ENCODE results near the gene DTL.

DNA sequence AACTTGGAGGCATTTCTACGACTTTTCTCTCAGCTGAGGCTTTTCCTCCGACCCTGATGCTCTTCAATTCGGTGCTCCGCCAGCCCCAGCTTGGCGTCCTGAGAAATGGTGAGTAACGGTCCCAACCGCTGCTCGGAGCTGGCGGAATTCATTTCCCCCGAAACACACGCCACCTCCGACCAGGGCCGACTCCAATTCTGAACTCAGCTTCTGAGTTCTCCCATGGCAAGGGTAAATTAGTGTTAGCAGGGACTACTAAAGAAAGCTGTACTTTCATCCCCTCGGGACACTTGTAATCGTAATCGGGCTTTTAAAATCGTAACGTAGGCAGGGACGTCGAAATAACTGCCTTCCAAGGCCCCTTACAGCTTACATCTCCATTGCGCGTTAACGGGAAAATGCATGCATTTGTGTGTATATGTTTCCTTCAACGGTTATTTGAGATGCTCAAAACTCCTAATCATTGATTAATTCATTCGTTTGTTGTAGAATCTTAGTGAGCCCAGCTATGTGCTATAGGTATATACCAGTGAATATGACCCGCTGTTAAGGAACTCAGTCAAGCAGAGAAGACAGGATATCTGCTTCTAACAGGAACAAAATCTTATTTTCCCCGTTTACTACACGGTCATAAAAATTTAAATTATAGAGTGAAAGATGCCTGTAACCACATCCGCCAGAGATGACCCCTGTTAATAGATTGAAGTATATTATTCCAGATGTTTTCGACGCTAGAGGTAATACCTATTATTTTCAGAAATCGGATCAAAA, 472 bp downstream of the DTL start:
- TF ChIP-seq, protein P1, sequence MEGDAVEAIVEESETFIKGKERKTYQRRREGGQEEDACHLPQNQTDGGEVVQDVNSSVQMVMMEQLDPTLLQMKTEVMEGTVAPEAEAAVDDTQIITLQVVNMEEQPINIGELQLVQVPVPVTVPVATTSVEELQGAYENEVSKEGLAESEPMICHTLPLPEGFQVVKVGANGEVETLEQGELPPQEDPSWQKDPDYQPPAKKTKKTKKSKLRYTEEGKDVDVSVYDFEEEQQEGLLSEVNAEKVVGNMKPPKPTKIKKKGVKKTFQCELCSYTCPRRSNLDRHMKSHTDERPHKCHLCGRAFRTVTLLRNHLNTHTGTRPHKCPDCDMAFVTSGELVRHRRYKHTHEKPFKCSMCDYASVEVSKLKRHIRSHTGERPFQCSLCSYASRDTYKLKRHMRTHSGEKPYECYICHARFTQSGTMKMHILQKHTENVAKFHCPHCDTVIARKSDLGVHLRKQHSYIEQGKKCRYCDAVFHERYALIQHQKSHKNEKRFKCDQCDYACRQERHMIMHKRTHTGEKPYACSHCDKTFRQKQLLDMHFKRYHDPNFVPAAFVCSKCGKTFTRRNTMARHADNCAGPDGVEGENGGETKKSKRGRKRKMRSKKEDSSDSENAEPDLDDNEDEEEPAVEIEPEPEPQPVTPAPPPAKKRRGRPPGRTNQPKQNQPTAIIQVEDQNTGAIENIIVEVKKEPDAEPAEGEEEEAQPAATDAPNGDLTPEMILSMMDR (IDR thresholded peaks at IDR 0.05; ENCODE audit: insufficient read depth, low read depth, low read length), result no peak
- no peak for TF ChIP-seq EZH2 (IDR thresholded peaks at IDR 0.05; ENCODE audit: insufficient read depth, low read length)

Measured in astrocyte (in vitro differentiated cells and primary cell).